GM12865 (cell line): ENCODE measurements around the gene OTOP3.
"Not testable (repeated sequence)": the region's sequence is repeated elsewhere in the genome, so short reads cannot be mapped to it uniquely, and the experiment has no call there.

ENCODE experiments used
- DNase-seq: peaks from one replicate; pipeline ENCODE4 v3.0.0; 2010; ENCODE audit warnings: low read depth
- H3K4me3 ChIP-seq: 2 replicates; pipeline ENCODE4 v1.5.1; 2011; ENCODE audit warnings: mild to moderate bottlenecking, low read depth, low read length, control low read depth
- TF ChIP-seq, protein P1 (sequence below): IDR thresholded peaks from 2 replicates; pipeline ENCODE4 v1.5.1; 2011; ENCODE audit warnings: low read length, control low read depth, low read depth, inconsistent platforms; ENCODE audit not compliant: insufficient read depth; ENCODE audit errors: missing control alignments

The OTOP3 gene

DNA sequence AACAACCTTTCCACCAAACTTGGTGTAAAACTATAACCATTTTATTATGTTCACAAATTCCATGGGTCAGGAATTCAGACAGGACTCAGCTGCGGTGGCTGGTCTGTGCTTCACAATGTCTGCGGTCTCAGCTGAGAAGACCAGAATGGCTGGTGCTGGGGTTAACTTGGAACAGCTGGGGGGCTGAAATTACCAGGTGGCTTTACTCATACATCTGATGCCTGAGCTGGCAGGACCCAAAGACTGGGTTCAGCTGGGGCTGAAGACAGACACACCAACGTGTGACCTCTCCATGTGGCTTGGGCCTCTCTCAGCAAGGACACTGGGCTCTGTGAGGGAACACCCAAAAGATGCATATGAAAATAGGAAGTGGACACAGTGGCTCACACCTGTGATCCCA lies 42.5 kb downstream of the OTOP3 start:
- TF ChIP-seq, protein P1, sequence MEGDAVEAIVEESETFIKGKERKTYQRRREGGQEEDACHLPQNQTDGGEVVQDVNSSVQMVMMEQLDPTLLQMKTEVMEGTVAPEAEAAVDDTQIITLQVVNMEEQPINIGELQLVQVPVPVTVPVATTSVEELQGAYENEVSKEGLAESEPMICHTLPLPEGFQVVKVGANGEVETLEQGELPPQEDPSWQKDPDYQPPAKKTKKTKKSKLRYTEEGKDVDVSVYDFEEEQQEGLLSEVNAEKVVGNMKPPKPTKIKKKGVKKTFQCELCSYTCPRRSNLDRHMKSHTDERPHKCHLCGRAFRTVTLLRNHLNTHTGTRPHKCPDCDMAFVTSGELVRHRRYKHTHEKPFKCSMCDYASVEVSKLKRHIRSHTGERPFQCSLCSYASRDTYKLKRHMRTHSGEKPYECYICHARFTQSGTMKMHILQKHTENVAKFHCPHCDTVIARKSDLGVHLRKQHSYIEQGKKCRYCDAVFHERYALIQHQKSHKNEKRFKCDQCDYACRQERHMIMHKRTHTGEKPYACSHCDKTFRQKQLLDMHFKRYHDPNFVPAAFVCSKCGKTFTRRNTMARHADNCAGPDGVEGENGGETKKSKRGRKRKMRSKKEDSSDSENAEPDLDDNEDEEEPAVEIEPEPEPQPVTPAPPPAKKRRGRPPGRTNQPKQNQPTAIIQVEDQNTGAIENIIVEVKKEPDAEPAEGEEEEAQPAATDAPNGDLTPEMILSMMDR, result no peak
- no peak overlapping the region for H3K4me3 ChIP-seq
- no peak for DNase-seq

DNA sequence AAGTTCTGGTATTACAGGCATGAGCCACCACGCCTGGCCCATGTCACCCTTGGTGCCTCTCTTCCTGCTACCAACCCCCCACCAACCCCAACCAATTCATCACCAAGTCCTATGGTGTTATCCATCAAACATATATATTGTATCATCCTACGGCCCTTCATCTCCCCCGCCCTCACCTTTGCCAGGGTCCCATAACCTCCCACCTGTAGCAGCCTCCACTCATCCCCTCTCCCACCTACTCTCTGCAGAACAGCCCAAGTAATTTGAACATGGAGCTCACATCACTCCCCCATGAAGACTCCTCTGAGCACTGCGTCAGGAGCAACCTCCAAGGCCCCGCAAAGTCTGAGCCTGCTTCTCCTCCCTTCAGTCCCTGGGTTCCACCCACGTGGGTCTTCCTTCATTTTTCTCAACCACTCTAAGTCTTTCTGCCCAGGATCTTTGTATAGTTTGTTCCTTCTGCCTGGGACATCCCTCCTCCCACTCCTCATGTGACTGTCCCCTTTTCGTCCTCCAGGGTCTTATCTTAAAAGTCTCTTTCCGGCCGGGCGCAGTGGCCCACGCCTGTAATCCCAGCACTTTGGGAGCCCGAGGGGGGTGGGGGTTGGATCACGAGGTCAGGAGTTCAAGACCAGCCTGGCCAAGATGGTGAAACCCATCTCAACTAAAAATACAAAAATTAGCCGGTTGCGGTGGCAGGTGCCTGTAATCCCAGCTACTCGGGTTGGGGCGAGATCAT lies 43.9 kb downstream of the OTOP3 start:
- H3K4me3 ChIP-seq, result no peak overlapping the region
- DNase-seq, result no peak
- TF ChIP-seq, protein P1, result no peak

DNA sequence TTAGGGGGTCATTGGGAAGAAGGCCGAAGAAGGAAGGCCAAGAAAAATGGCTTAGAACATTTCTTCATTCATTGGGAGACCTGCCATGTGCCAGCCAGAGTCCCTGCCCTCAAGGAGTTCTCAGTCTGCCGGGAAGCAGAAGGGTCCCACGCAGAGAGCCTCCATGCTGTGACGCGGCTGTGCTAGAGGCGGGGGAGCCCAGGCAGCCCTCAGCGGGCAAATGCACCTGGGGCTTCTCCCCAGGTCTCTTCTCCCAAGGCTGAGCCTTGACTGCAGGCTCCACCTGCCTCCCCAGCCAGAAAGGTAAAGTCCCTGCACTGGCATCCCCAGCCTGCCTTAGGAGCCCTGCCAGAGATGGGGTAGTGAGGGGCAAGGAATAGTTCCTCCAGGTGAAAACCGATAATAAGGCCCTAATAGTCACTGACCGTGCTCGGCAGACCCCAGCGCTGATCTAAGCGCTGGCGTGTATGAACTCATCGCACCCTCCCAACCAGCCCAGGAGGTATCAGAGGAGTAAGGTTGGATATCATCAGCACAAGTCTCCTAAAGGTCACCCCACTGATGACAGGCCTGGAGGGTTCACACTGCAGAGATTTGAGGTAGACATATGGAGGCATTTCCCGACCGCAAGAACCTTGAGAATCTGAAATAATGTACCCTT lies 45.8 kb downstream of the OTOP3 start:
- TF ChIP-seq, protein P1, result no peak
- peak overlapping the region; percentile 65 for H3K4me3 ChIP-seq
- no peak for DNase-seq

DNA sequence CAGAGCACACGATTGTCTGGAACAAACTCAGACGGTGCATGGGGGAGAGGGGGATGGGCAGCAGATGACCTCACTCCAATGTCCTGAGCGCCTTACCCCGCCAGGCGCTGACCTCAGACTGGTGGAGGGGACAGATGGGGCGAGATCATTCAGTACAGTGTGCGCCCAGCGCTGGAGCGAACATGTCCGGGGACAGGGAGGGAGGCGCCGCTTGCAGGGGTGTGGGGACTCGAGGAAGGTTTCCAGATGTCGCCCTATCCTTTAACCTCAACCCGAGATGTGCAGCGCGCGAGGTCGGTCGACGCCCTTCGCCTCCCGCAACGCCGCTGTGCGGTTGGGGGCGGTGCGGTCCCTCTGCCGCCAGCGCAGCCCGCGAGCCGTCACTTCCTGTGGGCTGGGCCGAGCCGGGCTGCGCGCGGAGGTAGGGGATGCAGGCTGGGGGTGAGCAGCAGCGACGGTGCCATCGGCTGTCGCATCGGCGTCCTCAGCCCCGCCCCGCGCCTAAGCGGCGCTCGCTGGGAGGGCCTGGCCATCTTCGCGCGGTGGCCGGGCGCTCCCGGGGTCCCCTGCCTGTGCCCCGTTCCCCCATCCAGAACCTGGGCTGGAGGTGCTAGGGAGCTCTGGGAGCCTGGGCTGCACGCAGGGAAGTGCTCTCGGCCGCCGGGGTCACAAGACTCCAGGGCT lies 46.4 kb downstream of the OTOP3 start:
- TF ChIP-seq, protein P1, result no peak
- peak; percentile 56 for DNase-seq
- peak overlapping the region; percentile 65 for H3K4me3 ChIP-seq

DNA sequence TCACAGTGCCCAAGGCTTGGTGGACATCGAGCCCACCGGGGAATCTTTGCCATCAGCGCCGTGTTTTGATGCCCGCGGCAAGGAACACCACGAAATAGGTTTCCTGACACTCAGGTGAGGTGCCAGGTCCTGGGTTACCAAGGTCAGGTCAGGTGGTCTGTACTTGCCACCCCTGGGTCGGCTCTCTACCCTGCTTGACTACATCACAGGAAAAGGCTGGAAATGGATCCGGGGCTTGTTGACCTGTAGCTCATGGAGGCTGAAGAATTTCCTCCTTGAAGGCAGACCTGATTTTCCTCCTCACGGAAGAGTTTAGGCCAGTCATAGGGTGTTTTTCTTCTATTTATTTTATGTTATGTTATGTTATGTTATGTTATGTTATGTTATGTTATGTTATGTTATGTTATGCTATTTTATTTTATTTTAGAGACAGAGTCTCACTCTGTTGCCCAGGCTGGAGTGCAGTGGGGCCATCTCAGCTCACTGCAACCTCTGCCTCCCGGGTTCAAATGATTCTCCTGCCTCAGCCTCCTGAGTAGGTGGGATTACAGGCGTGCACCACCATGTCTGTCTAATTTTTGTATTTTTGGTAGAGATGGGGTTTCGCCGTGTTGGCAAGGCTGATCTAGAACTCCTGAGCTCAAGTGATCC lies 47.1 kb downstream of the OTOP3 start:
- not testable (repeated sequence) for DNase-seq
- peak overlapping the region; percentile 65 for H3K4me3 ChIP-seq

DNA sequence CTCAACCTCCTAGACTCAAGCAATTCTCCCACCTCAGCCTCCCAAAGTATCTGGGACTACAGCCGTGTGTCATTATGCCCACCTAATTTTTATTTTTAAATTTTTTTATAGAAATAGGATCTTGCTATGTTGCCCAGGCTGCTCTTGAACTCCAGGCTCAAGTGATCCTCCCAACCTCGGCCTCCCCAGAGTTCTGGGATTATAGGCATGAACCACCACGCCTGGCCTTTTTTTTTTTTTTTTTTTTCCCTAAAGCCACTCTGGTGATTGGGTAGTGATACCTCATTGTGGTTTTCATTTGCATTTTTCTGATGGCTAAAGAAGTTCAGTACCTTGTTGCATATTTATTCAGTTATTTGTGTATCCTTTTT lies 50.5 kb downstream of the OTOP3 start:
- TF ChIP-seq, protein P1, result no peak
- no peak overlapping the region for H3K4me3 ChIP-seq
- DNase-seq, result no peak

DNA sequence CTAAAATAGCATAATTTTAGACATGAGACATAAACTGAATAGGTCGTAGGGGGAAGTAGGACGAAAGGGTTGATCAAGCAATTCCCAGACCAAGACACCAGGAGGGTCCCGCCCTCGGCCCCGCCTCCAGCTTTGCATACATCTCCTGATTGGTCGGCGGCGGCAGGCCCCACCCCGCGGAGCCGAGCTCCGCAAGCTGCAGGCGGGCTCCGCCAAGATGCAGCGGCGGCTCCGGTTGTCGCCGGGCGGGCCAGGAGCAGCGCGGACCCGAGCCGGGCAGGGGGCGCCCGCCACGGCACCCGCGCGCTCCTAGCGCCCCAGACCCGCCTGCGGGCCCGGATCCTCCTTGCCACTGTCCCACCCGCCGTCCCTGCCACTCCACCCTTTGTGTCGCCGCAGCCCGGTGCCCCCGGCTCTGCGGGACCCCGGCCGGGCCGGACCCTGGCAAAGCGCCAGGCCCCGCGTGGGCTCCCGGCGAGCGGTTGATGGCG lies 51.8 kb downstream of the OTOP3 start, which contains the start of gene CDR2L:
TSS of gene CDR2L (plus strand) at position 215 of the 491 bp plus-strand sequence. CDS start 412 bp downstream, outside the sequence.
- DNase-seq, result peak; percentile 88
- peak within 1 kb of the TSS; percentile 46 for H3K4me3 ChIP-seq
- TF ChIP-seq, protein P1, result no peak
